NOMO-1 treated with dmso at 0.1 percent for 144 hours (cell line): Measurements from ENCODE around the gene VPS33A.
"Not testable (repeated sequence)": the region's sequence is repeated elsewhere in the genome, so short reads cannot be mapped to it uniquely, and the experiment has no call there.

Experiments used
- DNase-seq: peaks from one replicate; lab custom pipeline; 2025; ENCODE audit not compliant: unreplicated experiment; lab: John Stamatoyannopoulos, UW

The VPS33A gene

DNA sequence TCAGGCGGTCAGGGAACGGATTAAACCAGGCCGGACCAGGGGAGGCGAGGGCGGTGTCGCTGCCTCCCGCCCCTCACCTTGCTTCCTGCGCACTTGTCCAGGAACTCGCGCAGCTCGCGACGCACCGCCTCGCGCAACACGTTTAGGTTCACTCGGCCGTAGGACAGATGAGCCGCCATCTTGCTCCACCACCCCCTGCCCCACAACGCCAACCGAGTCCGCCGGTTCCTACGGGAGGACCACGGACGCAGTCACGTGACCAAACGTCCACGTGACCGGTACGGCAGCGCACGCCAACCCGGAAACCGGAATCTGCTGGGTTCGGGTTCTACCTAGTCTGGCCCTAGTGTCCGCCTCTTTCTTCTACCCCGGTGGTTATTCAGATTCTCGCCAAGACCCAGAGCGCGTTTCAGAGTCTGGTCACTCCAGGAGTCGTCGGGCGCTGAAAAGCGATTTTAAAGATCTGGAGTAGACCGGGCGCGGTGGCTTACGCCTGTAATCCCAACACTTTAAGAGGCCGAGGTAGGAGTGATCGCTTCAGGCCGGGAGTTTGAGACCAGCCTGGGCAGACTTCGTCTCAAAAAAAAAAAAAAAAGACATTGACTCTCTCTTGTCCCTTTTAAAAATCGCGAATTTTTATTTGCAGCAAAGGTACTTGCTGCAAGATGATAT, at the start of gene VPS33A:
VPS33A (minus strand) TSS at position 265 of the 672 bp plus-strand sequence; CDS start at position 179, 86 bp downstream.
- DNase-seq: peak; percentile 89

DNA sequence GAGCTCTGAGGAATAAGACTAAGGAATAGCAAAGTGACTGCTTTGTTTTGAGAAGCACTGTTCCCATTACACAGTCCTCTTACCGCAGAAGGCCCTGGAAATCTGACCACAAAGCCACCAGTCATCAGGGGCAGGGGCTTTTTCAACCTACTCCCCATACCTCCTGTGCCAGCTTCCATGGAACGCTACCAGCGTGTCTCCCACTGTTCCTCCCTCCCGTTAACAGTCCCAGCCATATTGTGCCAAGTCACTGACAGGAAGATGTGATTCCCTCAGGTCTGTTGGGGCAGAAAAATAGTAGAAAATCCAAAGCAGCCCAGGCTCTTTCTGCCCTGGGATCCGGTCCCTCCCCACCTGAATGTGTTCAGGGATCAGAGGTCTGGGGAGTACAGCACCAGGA, 46.6 kb upstream of the VPS33A start:
- no peak for DNase-seq

DNA sequence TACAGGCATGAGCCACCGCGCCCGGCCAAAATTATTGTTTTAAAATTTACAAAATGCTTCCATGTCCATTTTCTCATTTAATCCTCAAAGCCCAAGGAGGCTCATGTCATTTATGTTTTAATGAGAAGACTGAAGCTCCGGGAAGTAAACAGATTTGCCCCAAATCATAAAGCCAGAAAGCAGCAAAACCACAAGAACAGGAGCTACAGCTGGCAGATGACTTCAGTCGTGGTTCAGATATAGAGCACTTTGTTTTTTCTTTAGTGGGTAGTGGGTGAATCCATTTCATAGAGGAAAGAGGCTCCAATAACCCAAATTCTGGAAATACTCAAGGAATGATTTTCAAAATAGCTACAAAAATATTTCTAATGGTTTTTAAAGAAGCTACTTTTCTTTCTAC, 45.4 kb upstream of the VPS33A start:
- DNase-seq: no peak

DNA sequence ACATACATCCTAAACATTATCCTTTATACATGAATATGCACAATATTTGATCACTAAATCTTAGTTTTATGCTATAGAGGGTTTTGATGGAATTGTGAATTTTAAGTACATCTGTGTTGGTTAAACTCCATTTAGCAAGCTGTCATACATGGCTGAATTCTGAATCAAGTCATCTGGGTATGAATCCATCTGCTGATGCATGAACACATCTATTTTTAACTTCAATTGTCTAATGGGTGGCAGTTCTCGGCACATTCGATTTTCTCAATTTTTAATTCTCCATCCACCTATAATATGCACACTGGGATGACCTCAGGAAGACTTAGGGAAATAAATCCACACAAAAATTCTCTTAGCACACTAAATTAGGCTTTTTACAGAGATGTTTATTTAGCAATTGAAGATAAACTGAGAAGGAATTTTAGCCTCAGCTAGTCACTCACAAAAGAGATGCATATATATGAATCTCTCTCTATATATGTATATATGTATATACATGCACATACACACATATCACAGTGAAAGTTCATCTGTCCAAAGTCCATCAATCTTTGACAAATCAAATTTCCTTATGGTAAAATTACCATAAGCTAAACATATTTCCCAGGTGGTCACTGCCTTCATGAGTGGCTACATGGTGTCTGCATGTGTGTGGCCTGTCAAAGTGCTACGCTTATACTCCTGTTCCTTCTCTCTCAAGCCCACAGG, 44.5 kb upstream of the VPS33A start:
- DNase-seq: no peak

DNA sequence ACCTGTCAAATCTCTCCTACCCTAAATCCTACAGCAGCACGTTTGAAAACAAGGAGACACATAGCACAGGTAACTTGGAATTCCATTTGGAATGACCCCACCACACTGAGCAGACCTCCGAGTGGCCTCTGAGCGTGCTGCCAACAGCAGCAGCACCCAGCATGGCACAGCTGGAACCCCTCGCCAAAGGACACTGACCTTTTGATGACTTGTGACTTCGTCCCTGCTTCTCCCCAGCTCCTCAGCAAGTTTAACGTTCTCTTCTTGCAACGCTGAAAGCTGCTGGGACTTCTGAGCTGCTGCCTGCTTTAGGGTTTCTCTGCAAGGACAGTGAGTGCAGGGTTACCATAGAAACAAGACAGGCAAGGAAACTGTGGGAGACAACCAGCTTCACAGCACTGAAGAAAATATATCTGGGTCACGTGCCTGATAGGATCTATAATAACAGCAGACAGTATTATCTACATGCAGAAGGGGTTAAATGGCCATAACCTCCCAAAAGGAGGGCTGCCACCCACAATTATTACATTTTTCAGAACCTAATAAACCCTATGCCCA, 43.3 kb upstream of the VPS33A start:
- no peak for DNase-seq

DNA sequence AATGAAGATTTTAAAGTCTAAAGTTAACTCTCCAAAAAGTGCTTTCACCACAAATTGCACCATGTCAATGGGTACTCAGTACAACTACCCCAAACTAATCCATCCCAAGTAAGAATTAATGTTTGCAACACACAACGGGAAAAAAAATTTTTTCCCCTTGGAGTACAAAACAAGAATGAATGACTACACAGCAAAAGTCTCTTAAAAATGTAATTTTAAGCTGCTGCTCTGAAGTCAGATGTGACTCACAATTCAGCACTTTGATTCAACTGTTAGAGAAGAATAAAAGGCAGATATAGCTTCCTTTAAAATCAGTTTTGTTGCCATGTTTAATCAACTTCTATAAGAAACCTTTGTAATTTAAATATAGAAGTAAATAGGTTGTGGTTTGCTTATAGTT, 42.5 kb upstream of the VPS33A start:
- DNase-seq: no peak

DNA sequence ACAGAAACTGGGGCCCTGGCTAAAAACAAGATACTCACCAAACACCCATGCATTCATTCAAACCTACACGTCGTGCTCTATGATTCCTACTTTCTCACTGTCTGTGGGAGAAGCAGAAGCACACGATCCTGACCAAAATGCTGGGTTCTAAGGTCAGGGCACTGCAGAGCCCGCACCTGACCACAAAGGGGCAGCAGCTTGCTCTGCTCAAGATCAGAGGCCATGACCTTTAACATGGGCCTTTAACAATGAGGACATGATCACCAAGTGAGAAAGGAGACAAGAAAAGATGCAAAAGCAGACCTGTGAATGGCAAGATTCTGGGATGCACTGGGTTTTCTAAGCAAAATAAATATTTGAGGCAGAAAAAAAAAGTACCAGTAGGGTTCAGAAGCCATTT, 40.1 kb upstream of the VPS33A start:
- DNase-seq: no peak

DNA sequence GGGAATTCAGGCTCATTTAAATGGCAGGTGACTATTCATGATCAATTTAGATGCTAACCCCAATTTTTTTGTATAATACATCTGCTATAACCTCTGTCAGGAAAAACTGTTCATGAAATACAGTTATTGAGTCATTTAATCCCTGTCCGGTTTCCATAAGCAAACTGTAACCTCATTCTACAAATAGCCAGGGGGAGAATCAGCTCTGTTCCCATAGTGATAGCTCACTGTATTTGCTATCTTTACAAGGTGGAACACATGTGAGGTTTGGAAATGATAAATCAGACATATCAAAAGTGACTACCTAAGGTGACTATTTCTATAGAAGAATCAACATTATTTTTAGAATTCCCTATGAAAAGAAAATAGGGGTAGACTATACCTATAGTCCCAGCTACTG, 38.6 kb upstream of the VPS33A start:
- DNase-seq: no peak

DNA sequence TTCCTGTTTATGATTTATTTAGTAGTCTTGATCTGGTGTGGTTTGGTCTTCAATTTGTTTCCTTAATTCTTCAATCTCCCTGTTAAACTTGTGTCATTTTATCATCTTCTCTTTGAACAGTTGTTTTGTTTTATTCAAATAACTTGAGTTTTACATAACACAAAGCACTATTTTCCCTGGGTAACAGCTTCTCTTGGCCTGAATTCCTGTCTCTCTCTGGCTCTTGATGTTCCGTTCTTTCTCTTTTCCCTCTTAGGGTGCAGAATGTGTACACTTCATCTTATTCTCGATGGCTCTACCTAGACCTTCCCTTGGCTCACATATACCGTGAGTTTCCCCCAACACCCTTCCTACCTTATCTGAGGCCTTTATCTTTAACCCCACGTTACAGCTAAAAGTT, 36.8 kb upstream of the VPS33A start:
- DNase-seq: no peak

DNA sequence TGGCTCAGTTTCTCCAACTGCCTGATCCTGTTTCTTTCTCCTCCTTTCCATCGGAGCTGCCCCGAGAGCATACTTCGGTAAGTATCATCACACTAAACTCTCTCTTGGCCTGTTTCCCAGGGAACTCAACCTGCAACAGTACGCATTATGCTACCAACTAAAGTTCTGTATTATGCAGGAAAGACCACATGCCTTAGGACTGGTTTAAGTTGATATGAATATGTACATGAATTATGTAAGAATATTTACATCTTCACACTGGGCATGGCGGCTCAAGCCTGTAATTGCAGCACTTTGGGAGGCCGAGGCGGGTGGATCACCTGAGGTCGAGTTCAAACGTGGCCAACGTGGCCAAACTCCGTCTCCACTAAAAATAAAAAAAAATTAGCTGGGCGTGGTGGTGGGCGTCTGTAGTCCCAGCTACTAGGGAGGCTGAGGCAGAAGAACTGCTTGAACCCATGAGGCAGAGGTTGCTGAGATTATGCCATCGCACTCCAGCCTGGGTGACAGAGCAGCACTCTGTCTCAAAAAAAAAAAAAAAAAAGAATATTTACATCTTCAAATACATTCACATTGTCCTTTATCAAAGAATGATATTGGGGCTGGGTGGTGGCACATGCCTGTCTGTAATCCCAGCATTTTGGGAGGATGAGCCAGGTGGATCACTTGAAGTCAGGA, 31.9 kb upstream of the VPS33A start:
- DNase-seq: no peak

DNA sequence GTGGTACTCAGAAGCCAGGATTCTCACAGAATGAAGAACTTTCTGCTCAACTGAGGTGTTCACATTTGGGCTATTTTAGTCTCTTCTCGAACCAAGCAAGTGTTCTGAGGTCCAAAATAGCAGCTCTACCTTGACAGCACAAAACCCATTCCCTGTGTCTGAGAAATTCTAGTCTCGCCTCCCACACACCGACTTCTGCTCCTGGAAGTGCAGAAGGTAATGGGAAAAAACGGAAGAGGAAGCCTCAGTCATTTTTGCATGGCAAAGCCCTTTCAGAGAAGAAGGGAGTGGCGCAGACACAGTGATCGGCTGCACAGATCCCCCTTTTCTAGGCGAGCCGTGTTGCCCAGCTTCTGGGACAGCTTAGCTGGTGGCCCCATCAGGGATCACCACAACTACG, 31.2 kb upstream of the VPS33A start:
- no peak for DNase-seq

DNA sequence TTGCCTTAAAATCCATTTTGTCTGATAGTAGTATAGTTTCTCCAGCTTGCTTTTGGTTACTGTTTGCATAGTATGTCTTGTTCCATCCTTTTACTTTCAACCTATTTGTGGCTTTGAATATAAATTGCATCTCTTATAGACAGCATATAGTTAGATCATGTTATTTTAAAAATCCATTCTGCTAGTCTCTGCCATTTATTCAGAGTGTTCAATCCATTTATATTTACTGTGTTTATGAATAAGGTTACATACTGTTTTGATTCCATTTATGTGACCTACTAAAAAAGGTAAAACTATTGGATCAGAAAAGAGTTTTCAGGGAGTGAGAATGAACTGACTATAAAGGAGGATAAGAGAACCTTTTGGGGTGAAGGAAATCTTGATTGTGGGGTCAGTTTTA, 29.6 kb upstream of the VPS33A start:
- no peak for DNase-seq

DNA sequence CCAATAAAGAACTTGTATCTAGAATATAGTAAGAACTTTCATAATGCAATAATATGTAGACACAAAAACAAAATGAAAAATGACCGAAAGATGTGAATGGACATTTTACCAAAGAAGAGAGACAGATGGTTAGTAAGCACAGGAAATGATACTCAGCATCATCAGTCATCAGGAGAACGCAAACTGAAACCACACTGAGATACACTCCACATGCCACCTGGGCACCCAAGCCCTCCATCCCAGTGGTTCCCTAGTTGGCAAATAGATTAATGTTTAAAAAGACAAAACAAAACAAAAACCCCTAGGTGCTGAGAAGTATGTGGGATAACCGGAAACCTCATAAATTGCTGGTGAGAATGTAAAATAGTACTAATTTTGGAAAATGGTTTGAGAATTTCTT, 26.8 kb upstream of the VPS33A start:
- DNase-seq: no peak

DNA sequence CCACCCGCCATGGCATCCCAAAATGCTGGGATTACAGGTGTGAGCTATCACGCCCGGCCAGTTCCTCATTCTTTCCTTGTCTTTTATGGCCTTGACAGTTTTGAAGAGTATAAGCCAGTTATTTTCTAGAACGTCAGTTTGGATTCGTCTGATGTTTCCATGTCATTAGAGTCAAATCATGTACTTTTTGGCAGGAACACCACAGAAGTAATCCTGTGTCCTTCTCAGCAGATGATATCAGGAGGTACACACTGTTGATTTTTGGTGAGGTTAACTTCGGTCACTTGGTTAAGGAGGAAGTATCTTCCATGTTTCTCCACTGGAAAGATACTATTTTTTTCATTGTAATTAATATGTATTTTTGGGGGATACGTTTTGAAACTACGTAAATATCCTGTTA, 25.1 kb upstream of the VPS33A start:
- no peak for DNase-seq

DNA sequence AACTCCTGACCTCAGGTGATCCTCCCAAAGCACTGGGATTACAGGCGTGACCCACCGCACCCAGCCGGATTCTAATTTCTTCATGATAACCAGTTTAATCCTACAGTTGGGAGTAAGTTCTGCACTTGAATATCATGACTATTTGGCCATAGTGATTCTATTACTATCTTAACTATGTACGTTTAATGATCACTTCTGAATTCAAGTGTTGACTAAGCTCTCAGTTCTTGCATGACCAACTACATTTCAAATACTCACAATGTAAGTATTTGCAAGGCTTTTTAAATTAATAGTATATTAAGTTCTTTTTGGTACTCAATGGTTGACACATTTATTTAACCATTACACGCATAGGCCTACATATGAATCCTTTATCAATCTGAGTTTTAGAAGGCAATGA, 17.4 kb upstream of the VPS33A start:
- DNase-seq: no peak

DNA sequence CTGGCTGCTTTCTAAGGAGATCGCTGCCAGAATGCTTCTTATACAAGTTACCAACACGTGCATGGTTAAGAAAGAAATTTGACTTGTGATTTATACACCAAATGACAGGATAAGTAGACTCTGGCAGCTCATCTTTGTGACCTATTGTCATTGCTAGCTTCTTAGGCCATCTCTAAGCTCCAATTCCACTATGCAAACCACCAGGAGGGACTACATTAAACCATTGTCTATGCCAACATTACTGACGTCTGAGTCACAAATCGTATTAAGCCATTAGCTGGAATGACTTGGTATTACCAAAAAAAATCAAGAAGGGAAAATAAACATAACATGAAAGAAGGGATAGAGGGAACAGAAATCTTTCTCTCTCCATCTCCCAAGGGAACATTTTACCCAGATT, 15.8 kb upstream of the VPS33A start:
- no peak for DNase-seq

DNA sequence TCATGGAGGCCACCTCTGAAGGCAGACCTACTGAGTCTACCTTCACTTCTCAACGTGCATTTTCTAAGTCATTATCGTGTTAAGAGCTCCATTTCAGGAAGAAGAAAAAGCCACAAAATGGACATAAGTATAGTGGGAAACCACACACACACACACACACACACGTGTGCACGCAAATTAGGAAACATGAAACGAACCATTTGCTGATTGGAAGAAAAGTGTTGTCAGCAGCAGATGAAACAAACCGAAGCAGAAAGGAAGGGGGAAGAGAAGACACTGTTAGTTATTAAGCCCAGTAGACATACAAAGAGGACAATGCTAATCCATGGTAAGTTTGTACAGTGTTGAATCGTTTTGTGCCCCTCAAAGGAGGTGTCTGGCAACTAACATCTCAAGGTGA, 9.9 kb upstream of the VPS33A start:
- DNase-seq: peak; percentile 51

DNA sequence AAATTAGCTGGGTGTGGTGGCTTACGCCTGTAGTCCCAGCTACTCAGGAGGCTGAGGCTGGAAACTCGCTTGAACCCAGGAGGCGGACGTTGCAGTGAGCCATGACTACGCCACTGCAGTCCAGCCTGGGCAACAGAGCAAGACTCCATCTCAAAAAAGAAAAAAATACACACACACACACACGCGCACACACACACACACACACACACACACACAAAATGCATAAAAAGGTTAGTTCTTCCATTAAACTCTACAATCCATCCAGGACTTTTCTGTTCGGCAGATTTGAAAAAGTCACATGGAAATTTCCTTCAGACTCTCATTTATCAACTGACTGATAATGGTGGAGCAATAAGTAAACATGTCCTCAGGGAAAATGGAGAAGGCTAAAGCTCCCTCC, 9.2 kb upstream of the VPS33A start:
- no peak for DNase-seq

DNA sequence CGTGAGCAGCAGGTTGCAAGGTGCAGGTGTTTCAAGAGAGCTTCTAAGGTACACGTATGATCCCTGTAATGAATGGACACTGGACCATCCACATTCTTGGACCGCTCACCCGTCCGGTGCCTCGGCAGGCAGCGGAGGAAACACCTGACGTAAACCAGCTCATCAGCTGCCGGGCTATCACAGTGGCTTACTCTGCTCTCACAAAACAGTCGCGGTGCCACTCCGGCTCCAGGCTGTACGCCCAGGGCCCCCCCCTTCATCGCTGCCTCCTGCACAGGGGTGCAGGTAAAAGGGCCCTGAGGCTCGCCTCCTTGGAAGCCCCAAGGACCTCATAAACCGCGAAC, 436 bp downstream of the VPS33A start:
- DNase-seq: no peak

DNA sequence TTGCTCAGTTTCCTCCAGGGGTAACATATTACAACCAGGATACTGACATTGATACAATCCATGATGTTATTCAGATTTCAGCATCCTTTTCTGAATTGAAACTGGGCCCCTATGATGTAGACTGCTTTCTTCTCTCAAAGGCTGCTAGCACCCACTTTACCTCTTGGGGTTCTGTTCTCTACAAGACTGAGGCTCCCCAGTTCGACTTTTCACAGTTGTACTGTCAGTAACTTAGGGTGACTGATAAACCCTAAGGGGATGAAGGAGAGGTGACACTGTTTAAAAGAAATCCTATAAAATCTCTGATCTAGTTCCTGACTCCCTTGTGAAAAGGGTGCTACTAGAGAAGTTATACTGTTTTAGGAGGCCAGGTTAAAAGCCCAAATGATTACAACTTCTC, 818 bp downstream of the VPS33A start:
- no peak for DNase-seq

DNA sequence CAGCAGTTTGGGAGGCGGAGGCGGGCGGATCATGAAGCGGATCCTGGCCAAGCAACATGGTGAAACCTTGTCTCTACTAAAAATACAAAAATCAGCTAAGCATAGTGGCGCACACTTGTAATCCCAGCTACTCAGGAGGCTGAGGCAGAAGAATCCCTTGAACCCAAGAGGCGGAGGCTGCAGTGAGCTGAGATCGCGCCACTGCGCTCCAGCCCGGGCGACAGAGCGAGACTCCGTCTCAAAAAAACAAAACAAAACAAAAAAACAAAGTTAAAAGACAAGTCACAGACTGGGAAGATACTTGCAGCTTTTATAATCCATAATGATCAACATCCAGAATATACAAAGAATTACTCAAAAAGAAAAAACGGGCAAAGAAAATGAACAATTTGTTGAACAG, 5.6 kb downstream of the VPS33A start:
- not testable (repeated sequence) for DNase-seq

DNA sequence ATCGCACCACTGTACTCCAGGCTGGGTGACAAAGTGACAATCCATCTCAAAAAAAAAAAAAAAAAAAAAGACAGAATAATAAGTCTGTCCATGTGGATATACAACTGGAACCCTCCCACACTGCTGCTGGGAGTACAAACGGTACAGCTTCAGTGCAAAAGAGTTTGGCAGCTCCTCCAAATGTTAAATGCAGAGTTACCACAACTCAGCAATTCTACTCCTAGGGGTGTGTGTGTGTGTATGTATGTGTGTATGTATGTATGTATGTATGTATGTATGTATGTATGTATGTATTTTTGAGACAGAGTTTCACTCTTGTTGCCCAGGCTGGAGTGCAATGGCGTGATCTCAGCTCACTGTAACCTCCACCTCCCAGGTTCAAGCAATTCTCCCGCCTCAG, 7.4 kb downstream of the VPS33A start:
- DNase-seq: not testable (repeated sequence)
